HG03095 (cell line): ENCODE data around the gene ZNF121.
A peak's percentile ranks its signal among the peaks of the same experiment; 100 is the strongest.

Experiments
- ATAC-seq: cut with Tn5 transposase; IDR thresholded peaks from one replicate; pipeline ENCODE4 v1.9.1; 2021; ENCODE audit warnings: moderate library complexity; ENCODE audit not compliant: unreplicated experiment

The ZNF121 gene

GRCh38 chr19:9538183-9539058 is 45.9 kb downstream of the ZNF121 start, which contains the start of gene ZNF426:
TSS of gene ZNF426 (minus strand) at chr19:9538645. CDS start at chr19:9536232, 2,413 bp downstream.
- peak; percentile 63 for ATAC-seq

- ATAC-seq = no peak
Measured at GRCh38 chr19:9535934-9536333, 48.4 kb downstream of the ZNF121 start.

GRCh38 chr19:9531933-9532332 is 52.4 kb downstream of the ZNF121 start:
- no peak for ATAC-seq

- no peak for ATAC-seq
Measured at GRCh38 chr19:9528757-9529336, 55.5 kb downstream of the ZNF121 start.

- ATAC-seq = no peak
Measured at GRCh38 chr19:9523885-9524474, 60.3 kb downstream of the ZNF121 start.
